Mesothelial cell of epicardium (in vitro differentiated cells): ENCODE data around the gene GUCY1B1. TPM values are rescaled to one million over a fixed set of nuclear protein-coding genes. Genes with fewer than 3 reads are reported as not detected.
"Not testable (repeated sequence)": the region's sequence is repeated elsewhere in the genome, so short reads cannot be mapped to it uniquely, and the experiment has no call there.

Source experiments
- DNase-seq, 2 experiments: peaks; one replicate each; pipeline ENCODE4 v3.0.0; 2021; ENCODE audit warnings: low spot score in 2 of 2; ENCODE audit not compliant: unreplicated experiment in 2 of 2
- H3K27ac Mint-ChIP-seq: 2 replicates; pipeline ENCODE4 v1.8.0; 2021; ENCODE audit warnings: mixed read lengths
- H3K27me3 Mint-ChIP-seq: 2 replicates; pipeline ENCODE4 v1.8.0; 2021; ENCODE audit warnings: low read depth, mixed read lengths
- H3K36me3 Mint-ChIP-seq: 2 replicates; pipeline ENCODE4 v1.8.0; 2021; ENCODE audit warnings: mixed read lengths
- H3K4me1 Mint-ChIP-seq: 2 replicates; pipeline ENCODE4 v1.8.0; 2021; ENCODE audit warnings: mixed read lengths
- H3K4me3 Mint-ChIP-seq: 2 replicates; pipeline ENCODE4 v1.8.0; 2021; ENCODE audit warnings: mild to moderate bottlenecking, moderate library complexity, mixed read lengths
- H3K9me3 Mint-ChIP-seq: 2 replicates; pipeline ENCODE4 v1.8.0; 2021; ENCODE audit warnings: mixed read lengths
- CTCF ChIP-seq: fragments of 200-600 bp; sonication (generic); IDR thresholded peaks from one replicate; pipeline ENCODE4 v1.5.0; 2021; ENCODE audit warnings: antibody characterized with exemption; ENCODE audit not compliant: unreplicated experiment
- total RNA-seq: library from RNA; stranded (reverse); gene quantifications from 3 replicates; pipeline ENCODE4 v1.2.1, GENCODE V29; 2021

The GUCY1B1 gene
- total RNA-seq, 1 donor from 2014 or later = 17.1 TPM

GRCh38 chr4:155789391-155789790 is 30.6 kb downstream of the GUCY1B1 start:
- DNase-seq = no peak
- peaks cover 35% of the 10 kb centered on the region for H3K4me1 Mint-ChIP-seq
- H3K36me3 Mint-ChIP-seq = peaks cover 9% of the 10 kb centered on the region
- TF ChIP-seq CTCF = no peak
- peak overlapping the region; percentile 38 for H3K27ac Mint-ChIP-seq
- no peaks in the 10 kb centered on the region for H3K9me3 Mint-ChIP-seq
- no peak overlapping the region for H3K4me3 Mint-ChIP-seq
- H3K27me3 Mint-ChIP-seq = no peaks in the 10 kb centered on the region

- no peak for DNase-seq
- Mint-ChIP-seq H3K36me3 (peaks cover 9% of the 10 kb centered on the region), H3K4me3 (no peak overlapping the region)
These were observed 31.2 kb downstream of the GUCY1B1 start for GRCh38 chr4:155789982-155790381.

GRCh38 chr4:155794589-155795236 is 35.9 kb downstream of the GUCY1B1 start:
- Mint-ChIP-seq H3K4me3 (no peak overlapping the region), H3K27me3 (no peaks in the 10 kb centered on the region), H3K4me1 (peaks cover 8% of the 10 kb centered on the region), H3K36me3 (peaks cover 16% of the 10 kb centered on the region), H3K9me3 (no peaks in the 10 kb centered on the region), H3K27ac (no peak overlapping the region)
- TF ChIP-seq CTCF = no peak
- DNase-seq = no peak

More at GRCh38 chr4:155789982-155790381, 31.2 kb downstream of the GUCY1B1 start:
- H3K27me3 Mint-ChIP-seq = no peaks in the 10 kb centered on the region
- TF ChIP-seq CTCF = no peak
- no peaks in the 10 kb centered on the region for H3K9me3 Mint-ChIP-seq
- no peak overlapping the region for H3K27ac Mint-ChIP-seq
- peaks cover 31% of the 10 kb centered on the region for H3K4me1 Mint-ChIP-seq

- DNase-seq = no peak
- Mint-ChIP-seq H3K27ac (no peak overlapping the region), H3K4me3 (no peak overlapping the region), H3K9me3 (no peaks in the 10 kb centered on the region), H3K36me3 (peaks cover 16% of the 10 kb centered on the region), H3K4me1 (peaks cover 7% of the 10 kb centered on the region), H3K27me3 (no peaks in the 10 kb centered on the region)
- peak; percentile 38 for TF ChIP-seq CTCF
These were observed 37.2 kb downstream of the GUCY1B1 start for GRCh38 chr4:155795991-155796390.

GRCh38 chr4:155797581-155797980 is 38.8 kb downstream of the GUCY1B1 start:
- DNase-seq, H3K4me3 Mint-ChIP-seq, H3K27me3 Mint-ChIP-seq, H3K27ac Mint-ChIP-seq, H3K9me3 Mint-ChIP-seq: not testable (repeated sequence)
- H3K36me3 Mint-ChIP-seq = peaks cover 15% of the 10 kb centered on the region
- peaks cover 14% of the 10 kb centered on the region for H3K4me1 Mint-ChIP-seq

- no peak overlapping the region for H3K4me3 Mint-ChIP-seq
- peaks cover 22% of the 10 kb centered on the region for H3K36me3 Mint-ChIP-seq
- TF ChIP-seq CTCF = no peak
- H3K27me3 Mint-ChIP-seq = no peaks in the 10 kb centered on the region
- H3K9me3 Mint-ChIP-seq = no peaks in the 10 kb centered on the region
- no peak for DNase-seq
- H3K27ac Mint-ChIP-seq = peak overlapping the region; percentile 16
- peaks cover 18% of the 10 kb centered on the region for H3K4me1 Mint-ChIP-seq
These were observed 40.4 kb downstream of the GUCY1B1 start for GRCh38 chr4:155799116-155799793.
